ENCODE measurements around the gene RTTN.
"Not testable (repeated sequence)": the region's sequence is repeated elsewhere in the genome, so short reads cannot be mapped to it uniquely, and the experiment has no call there.

The RTTN gene

GRCh38 chr18:70151614-70152013 lies 53.9 kb downstream of the RTTN start:
- DNase-seq (ENCODE audit: low read depth in 2 of 3, low spot score in 2 of 3), result no peak

GRCh38 chr18:70149616-70150301 lies 55.7 kb downstream of the RTTN start:
- DNase-seq (ENCODE audit: low read depth in 2 of 3, low spot score in 2 of 3), result no peak

- DNase-seq (ENCODE audit: low read depth in 2 of 3, low spot score in 2 of 3), result no peak
These were observed 56.3 kb downstream of the RTTN start for GRCh38 chr18:70149156-70149555.

GRCh38 chr18:70148039-70148938 lies 57.2 kb downstream of the RTTN start:
- DNase-seq (ENCODE audit: low read depth in 2 of 3, low spot score in 2 of 3), result no peak

GRCh38 chr18:70146174-70146573 lies 59.3 kb downstream of the RTTN start:
- no peak for DNase-seq (ENCODE audit: low read depth in 2 of 3, low spot score in 2 of 3)

- DNase-seq (ENCODE audit: low read depth in 2 of 3, low spot score in 2 of 3), result no peak
These were observed 63.5 kb downstream of the RTTN start for GRCh38 chr18:70142001-70142400.

GRCh38 chr18:70139138-70139537 lies 66.3 kb downstream of the RTTN start:
- DNase-seq (ENCODE audit: low read depth in 2 of 3, low spot score in 2 of 3), result no peak

GRCh38 chr18:70135604-70136003 lies 69.9 kb downstream of the RTTN start:
- DNase-seq (ENCODE audit: low read depth in 2 of 3, low spot score in 2 of 3), result no peak

GRCh38 chr18:70132999-70133398 lies 72.5 kb downstream of the RTTN start:
- DNase-seq (ENCODE audit: low read depth in 2 of 3, low spot score in 2 of 3), result no peak

GRCh38 chr18:70128271-70128670 lies 77.2 kb downstream of the RTTN start:
- no peak for DNase-seq (ENCODE audit: low read depth in 2 of 3, low spot score in 2 of 3)

GRCh38 chr18:70127359-70127758 lies 78.1 kb downstream of the RTTN start:
- DNase-seq (ENCODE audit: low read depth in 2 of 3, low spot score in 2 of 3), result no peak

GRCh38 chr18:70126832-70127231 lies 78.7 kb downstream of the RTTN start:
- DNase-seq (ENCODE audit: low read depth in 2 of 3, low spot score in 2 of 3), result no peak

GRCh38 chr18:70124139-70124538 lies 81.3 kb downstream of the RTTN start:
- no peak for DNase-seq (ENCODE audit: low read depth in 2 of 3, low spot score in 2 of 3)

- no peak for DNase-seq (ENCODE audit: low read depth in 2 of 3, low spot score in 2 of 3)
These were observed 83.6 kb downstream of the RTTN start for GRCh38 chr18:70121842-70122241.

- no peak for DNase-seq (ENCODE audit: low read depth in 2 of 3, low spot score in 2 of 3)
These were observed 88.5 kb downstream of the RTTN start for GRCh38 chr18:70116949-70117348.

GRCh38 chr18:70113511-70113910 lies 92.0 kb downstream of the RTTN start:
- DNase-seq (ENCODE audit: low read depth in 2 of 3, low spot score in 2 of 3), result no peak

- no peak for DNase-seq (ENCODE audit: low read depth in 2 of 3, low spot score in 2 of 3)
These were observed 94.8 kb downstream of the RTTN start for GRCh38 chr18:70110678-70111077.

- no peak for DNase-seq (ENCODE audit: low read depth in 2 of 3, low spot score in 2 of 3)
These were observed 98.4 kb downstream of the RTTN start for GRCh38 chr18:70107091-70107490.

- DNase-seq (ENCODE audit: low read depth in 2 of 3, low spot score in 2 of 3), result not testable (repeated sequence)
These were observed 102.6 kb downstream of the RTTN start for GRCh38 chr18:70102854-70103253.

- DNase-seq (ENCODE audit: low read depth in 2 of 3, low spot score in 2 of 3), result no peak
These were observed 115.6 kb downstream of the RTTN start for GRCh38 chr18:70089858-70090257.

GRCh38 chr18:70086085-70086484 lies 119.4 kb downstream of the RTTN start:
- DNase-seq (ENCODE audit: low read depth in 2 of 3, low spot score in 2 of 3), result no peak

GRCh38 chr18:70085641-70086040 lies 119.8 kb downstream of the RTTN start:
- no peak for DNase-seq (ENCODE audit: low read depth in 2 of 3, low spot score in 2 of 3)

Data from activated CD8-positive, alpha-beta memory T cell treated with anti-CD3 and anti-CD28 coated beads for 48 hours (primary cell).